ENCODE results near the gene MRFAP1. TPM values are rescaled to one million over a fixed set of nuclear protein-coding genes. Genes with fewer than 3 reads are reported as not detected.
A peak's percentile ranks its signal among the peaks of the same experiment; 100 is the strongest.

Gene MRFAP1
- polyA plus RNA-seq, 3 donors, result 72.1 to 180 (median 171) TPM

DNA sequence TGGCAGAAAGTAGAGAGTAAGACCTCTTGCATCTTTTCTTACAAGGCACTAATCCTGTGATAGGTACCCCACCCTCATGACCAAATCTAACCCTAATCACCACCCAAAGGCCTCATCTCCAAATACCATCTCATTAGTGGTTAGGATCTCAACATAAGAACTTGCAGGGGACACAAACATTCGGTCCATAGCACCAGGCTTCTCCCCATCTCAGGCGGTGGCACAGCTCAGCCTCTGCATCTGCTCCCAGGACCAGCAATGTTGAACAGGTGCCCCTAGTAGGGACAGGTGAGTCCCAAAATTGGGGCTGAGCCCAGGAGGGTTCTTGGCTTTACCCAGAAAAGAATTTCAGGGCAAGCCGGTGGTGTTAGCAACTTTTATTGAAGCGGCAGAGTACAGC is 8.4 kb upstream of the MRFAP1 start:
- intact Hi-C loops (cut with micrococcal nuclease), result no loop called here
- Mint-ChIP-seq H3K9me3 (no peaks in the 10 kb centered on the region), H3K4me3 (no peak overlapping the region), H3K36me3 (no peaks in the 10 kb centered on the region), H3K4me1 (peaks cover 10% of the 10 kb centered on the region), H3K27me3 (ENCODE audit: low read depth in 3 of 3) (peaks cover 0 to 3% (median 1%) of the 10 kb centered on the region in 3 donors), H3K27ac (no peak overlapping the region)
- Histone ChIP-seq H3K9ac (ENCODE audit: insufficient read depth, low read length, poor library complexity, severe bottlenecking) (no peak overlapping the region), H3K4me1 (ENCODE audit: control insufficient read depth in 1 of 2, insufficient read depth in 2 of 2, low read length in 2 of 2) (peaks cover 10 to 13% of the 10 kb centered on the region in 2 donors), H3K36me3 (replicated peaks in 1 of 2; ENCODE audit: control insufficient read depth in 1 of 2, insufficient read depth in 2 of 2, low read length in 2 of 2) (no peaks in the 10 kb centered on the region), H3K9me3 (replicated peaks in 1 of 2; ENCODE audit: control insufficient read depth in 1 of 2, insufficient read depth in 1 of 2, low read length in 2 of 2) (no peaks in the 10 kb centered on the region), H3K79me2 (ENCODE audit: insufficient read depth, low read length) (no peaks in the 10 kb centered on the region), H3K4me3 (replicated peaks in 1 of 3; ENCODE audit: low read depth in 2 of 3, low read length in 3 of 3) (no peak overlapping the region), H2AFZ (ENCODE audit: insufficient read depth, low read depth, low read length, poor library complexity, severe bottlenecking) (no peak overlapping the region), H3K4me2 (replicated peaks; ENCODE audit: extremely low read depth, low read length, poor library complexity, severe bottlenecking) (no peak overlapping the region), H3K27me3 (ENCODE audit: control insufficient read depth in 2 of 2, insufficient read depth in 2 of 2, low read length in 2 of 2) (no peaks in the 10 kb centered on the region), H3K27ac (ENCODE audit: low read depth in 1 of 2, low read length in 2 of 2) (no peak overlapping the region), H4K20me1 (ENCODE audit: insufficient read depth, low read length) (no peaks in the 10 kb centered on the region)
- DNase-seq, result no peak
- 96% methylated on average over 4 of the region's 4 CpGs for WGBS (ENCODE audit: insufficient coverage)
- TF ChIP-seq, protein P1, sequence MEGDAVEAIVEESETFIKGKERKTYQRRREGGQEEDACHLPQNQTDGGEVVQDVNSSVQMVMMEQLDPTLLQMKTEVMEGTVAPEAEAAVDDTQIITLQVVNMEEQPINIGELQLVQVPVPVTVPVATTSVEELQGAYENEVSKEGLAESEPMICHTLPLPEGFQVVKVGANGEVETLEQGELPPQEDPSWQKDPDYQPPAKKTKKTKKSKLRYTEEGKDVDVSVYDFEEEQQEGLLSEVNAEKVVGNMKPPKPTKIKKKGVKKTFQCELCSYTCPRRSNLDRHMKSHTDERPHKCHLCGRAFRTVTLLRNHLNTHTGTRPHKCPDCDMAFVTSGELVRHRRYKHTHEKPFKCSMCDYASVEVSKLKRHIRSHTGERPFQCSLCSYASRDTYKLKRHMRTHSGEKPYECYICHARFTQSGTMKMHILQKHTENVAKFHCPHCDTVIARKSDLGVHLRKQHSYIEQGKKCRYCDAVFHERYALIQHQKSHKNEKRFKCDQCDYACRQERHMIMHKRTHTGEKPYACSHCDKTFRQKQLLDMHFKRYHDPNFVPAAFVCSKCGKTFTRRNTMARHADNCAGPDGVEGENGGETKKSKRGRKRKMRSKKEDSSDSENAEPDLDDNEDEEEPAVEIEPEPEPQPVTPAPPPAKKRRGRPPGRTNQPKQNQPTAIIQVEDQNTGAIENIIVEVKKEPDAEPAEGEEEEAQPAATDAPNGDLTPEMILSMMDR (IDR thresholded peaks at IDR 0.05), result no peak

DNA sequence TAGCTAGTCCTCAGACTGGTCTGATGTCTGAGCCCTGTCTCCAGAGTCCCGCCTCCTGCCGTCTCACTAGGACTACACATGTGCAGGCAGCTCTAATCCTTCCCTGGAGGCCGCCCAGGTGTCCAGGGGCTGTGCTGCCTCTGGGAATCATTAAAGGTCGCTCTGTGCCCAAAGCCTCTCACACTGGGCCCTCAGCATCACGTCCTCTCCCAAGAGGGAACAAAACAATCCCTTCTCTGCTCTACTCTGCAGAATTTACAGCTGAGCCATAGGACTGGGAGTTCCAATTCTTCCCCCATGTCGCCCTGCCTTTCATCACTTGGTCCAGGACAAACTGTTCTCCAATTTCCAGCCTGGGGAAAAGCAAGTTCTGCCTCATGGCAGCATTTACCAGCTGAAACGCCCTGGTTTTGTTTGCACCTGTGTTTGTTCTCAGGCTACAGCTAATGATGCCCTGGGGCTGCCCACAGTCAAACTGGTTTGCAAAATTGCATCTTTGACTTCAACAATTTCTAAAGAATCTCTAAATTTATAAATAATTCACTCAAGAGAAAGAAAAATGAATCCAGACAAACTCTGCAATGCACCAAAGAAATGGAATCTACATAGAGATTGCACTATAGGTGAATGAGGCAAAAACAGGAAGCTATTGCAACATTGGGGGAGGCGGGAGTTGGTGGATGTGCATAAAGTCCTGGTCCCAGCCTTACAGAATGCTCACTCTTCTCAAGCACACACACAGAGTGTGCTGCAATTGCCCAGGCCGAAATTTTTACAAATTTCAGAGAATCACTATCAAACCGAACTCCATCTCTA is 7.2 kb upstream of the MRFAP1 start:
- Mint-ChIP-seq H3K27ac (peak overlapping the region in 5 of 7 donors; percentile 8 to 80 (median 40)), H3K4me1 (peaks cover 10% of the 10 kb centered on the region), H3K9me3 (no peaks in the 10 kb centered on the region), H3K4me3 (no peak overlapping the region), H3K36me3 (no peaks in the 10 kb centered on the region), H3K27me3 (ENCODE audit: low read depth in 3 of 3) (peaks cover 1 to 3% (median 1%) of the 10 kb centered on the region in 3 donors)
- Histone ChIP-seq H3K9me3 (replicated peaks in 1 of 2; ENCODE audit: control insufficient read depth in 1 of 2, insufficient read depth in 1 of 2, low read length in 2 of 2) (no peaks in the 10 kb centered on the region), H3K4me3 (replicated peaks in 1 of 3; ENCODE audit: low read depth in 2 of 3, low read length in 3 of 3) (no peak overlapping the region), H3K4me1 (ENCODE audit: control insufficient read depth in 1 of 2, insufficient read depth in 2 of 2, low read length in 2 of 2) (peaks cover 10 to 13% of the 10 kb centered on the region in 2 donors), H3K27ac (ENCODE audit: low read depth in 1 of 2, low read length in 2 of 2) (peak overlapping the region in 1 of 2 donors; percentile 48), H2AFZ (ENCODE audit: insufficient read depth, low read depth, low read length, poor library complexity, severe bottlenecking) (no peak overlapping the region), H4K20me1 (ENCODE audit: insufficient read depth, low read length) (no peaks in the 10 kb centered on the region), H3K79me2 (ENCODE audit: insufficient read depth, low read length) (no peaks in the 10 kb centered on the region), H3K27me3 (ENCODE audit: control insufficient read depth in 2 of 2, insufficient read depth in 2 of 2, low read length in 2 of 2) (no peaks in the 10 kb centered on the region), H3K4me2 (replicated peaks; ENCODE audit: extremely low read depth, low read length, poor library complexity, severe bottlenecking) (no peak overlapping the region), H3K36me3 (replicated peaks in 1 of 2; ENCODE audit: control insufficient read depth in 1 of 2, insufficient read depth in 2 of 2, low read length in 2 of 2) (no peaks in the 10 kb centered on the region), H3K9ac (ENCODE audit: insufficient read depth, low read length, poor library complexity, severe bottlenecking) (no peak overlapping the region)
- DNase-seq, result peak; percentile 59 to 69 (median 66)
- TF ChIP-seq, protein P1 (IDR thresholded peaks at IDR 0.05), result no peak
- intact Hi-C loops (cut with micrococcal nuclease), result no loop called here
- 83% methylated on average over 5 of the region's 10 CpGs for whole genome bisulfite sequencing (ENCODE audit: insufficient coverage)

Measured in CD14-positive monocyte (primary cell).